Stimulated activated CD4-positive, alpha-beta T cell treated with anti-CD3 and anti-CD28 coated beads, Interleukin-12 subunit alpha, Interleukin-12 subunit beta, amount 100 ng/mL, for 24 hours (primary cell): ENCODE data around the gene TACC2.

Experiments
- DNase-seq, 2 experiments: peaks; one replicate each; pipeline ENCODE4 v3.0.0-alpha.2; 2020; ENCODE audit warnings: low read depth in 2 of 2

The TACC2 gene

GRCh38 chr10:122248356-122249302 lies 259.7 kb downstream of the TACC2 start:
- DNase-seq, result no peak

GRCh38 chr10:122249303-122249850 lies 260.4 kb downstream of the TACC2 start:
- DNase-seq, result no peak

- no peak for DNase-seq
Measured at GRCh38 chr10:122249991-122250750, 261.2 kb downstream of the TACC2 start.

GRCh38 chr10:122251459-122252255 lies 262.7 kb downstream of the TACC2 start:
- no peak for DNase-seq

- DNase-seq, result no peak
Measured at GRCh38 chr10:122252805-122253204, 263.8 kb downstream of the TACC2 start.

GRCh38 chr10:122253605-122254004 lies 264.6 kb downstream of the TACC2 start:
- no peak for DNase-seq

- DNase-seq, result no peak
Measured at GRCh38 chr10:122254831-122255230, 265.9 kb downstream of the TACC2 start.

GRCh38 chr10:122255509-122256301 lies 266.7 kb downstream of the TACC2 start:
- DNase-seq, result no peak

GRCh38 chr10:122257041-122257440 lies 268.1 kb downstream of the TACC2 start:
- no peak for DNase-seq

GRCh38 chr10:122258136-122259074 lies 269.4 kb downstream of the TACC2 start:
- no peak for DNase-seq

- DNase-seq, result no peak
Measured at GRCh38 chr10:122259075-122259466, 270.1 kb downstream of the TACC2 start.

GRCh38 chr10:122261584-122261983 lies 272.6 kb downstream of the TACC2 start:
- DNase-seq, result no peak

- no peak for DNase-seq
Measured at GRCh38 chr10:122263971-122264370, 275.0 kb downstream of the TACC2 start.

- no peak for DNase-seq
Measured at GRCh38 chr10:122264436-122264835, 275.5 kb downstream of the TACC2 start.

GRCh38 chr10:122264931-122265330 lies 276.0 kb downstream of the TACC2 start:
- DNase-seq, result no peak

- no peak for DNase-seq
Measured at GRCh38 chr10:122265896-122266295, 276.9 kb downstream of the TACC2 start.

- peak; percentile 5 to 46 for DNase-seq
Measured at GRCh38 chr10:122267849-122268737, 279.1 kb downstream of the TACC2 start.

GRCh38 chr10:122269059-122269687 lies 280.2 kb downstream of the TACC2 start:
- DNase-seq, result no peak
